ENCODE measurements around the gene TMEM181. TPM values are rescaled to one million over a fixed set of nuclear protein-coding genes. Genes with fewer than 3 reads are reported as not detected.
"Not testable (repeated sequence)": the region's sequence is repeated elsewhere in the genome, so short reads cannot be mapped to it uniquely, and the experiment has no call there.

The TMEM181 gene
- total and polyA plus RNA-seq, 4 donors: 6.4 to 15.6 (median 12.6) TPM

- TF ChIP-seq, protein P1, sequence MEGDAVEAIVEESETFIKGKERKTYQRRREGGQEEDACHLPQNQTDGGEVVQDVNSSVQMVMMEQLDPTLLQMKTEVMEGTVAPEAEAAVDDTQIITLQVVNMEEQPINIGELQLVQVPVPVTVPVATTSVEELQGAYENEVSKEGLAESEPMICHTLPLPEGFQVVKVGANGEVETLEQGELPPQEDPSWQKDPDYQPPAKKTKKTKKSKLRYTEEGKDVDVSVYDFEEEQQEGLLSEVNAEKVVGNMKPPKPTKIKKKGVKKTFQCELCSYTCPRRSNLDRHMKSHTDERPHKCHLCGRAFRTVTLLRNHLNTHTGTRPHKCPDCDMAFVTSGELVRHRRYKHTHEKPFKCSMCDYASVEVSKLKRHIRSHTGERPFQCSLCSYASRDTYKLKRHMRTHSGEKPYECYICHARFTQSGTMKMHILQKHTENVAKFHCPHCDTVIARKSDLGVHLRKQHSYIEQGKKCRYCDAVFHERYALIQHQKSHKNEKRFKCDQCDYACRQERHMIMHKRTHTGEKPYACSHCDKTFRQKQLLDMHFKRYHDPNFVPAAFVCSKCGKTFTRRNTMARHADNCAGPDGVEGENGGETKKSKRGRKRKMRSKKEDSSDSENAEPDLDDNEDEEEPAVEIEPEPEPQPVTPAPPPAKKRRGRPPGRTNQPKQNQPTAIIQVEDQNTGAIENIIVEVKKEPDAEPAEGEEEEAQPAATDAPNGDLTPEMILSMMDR (IDR thresholded peaks at IDR 0.05; ENCODE audit: low read depth, low read length, missing input control): no peak
- no peak for TF ChIP-seq SP1 (IDR thresholded peaks at IDR 0.05)
- no peak for TF ChIP-seq HNF4A (conservative IDR thresholded peaks at IDR 0.05)
- TF ChIP-seq FOXA1 (IDR thresholded peaks at IDR 0.05): no peak
- no peak for TF ChIP-seq JUND (IDR thresholded peaks at IDR 0.05)
- TF ChIP-seq NR2F2 (IDR thresholded peaks at IDR 0.05): no peak
- TF ChIP-seq EGR1 (IDR thresholded peaks at IDR 0.05; ENCODE audit: low read depth in 2 of 2): no peak
- no peak for TF ChIP-seq TAF1 (conservative IDR thresholded peaks at IDR 0.05)
- TF ChIP-seq HNF4G (IDR thresholded peaks at IDR 0.05): no peak
- TF ChIP-seq MAX (IDR thresholded peaks at IDR 0.05): no peak
- TF ChIP-seq FOXA2 (IDR thresholded peaks at IDR 0.05): no peak
- TF ChIP-seq, protein P2, sequence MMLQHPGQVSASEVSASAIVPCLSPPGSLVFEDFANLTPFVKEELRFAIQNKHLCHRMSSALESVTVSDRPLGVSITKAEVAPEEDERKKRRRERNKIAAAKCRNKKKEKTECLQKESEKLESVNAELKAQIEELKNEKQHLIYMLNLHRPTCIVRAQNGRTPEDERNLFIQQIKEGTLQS (IDR thresholded peaks at IDR 0.05): no peak
- no peak for TF ChIP-seq GABPA (IDR thresholded peaks at IDR 0.05 in 1 of 2, conservative IDR thresholded peaks at IDR 0.05 in 1 of 2)
- TF ChIP-seq, protein P3, sequence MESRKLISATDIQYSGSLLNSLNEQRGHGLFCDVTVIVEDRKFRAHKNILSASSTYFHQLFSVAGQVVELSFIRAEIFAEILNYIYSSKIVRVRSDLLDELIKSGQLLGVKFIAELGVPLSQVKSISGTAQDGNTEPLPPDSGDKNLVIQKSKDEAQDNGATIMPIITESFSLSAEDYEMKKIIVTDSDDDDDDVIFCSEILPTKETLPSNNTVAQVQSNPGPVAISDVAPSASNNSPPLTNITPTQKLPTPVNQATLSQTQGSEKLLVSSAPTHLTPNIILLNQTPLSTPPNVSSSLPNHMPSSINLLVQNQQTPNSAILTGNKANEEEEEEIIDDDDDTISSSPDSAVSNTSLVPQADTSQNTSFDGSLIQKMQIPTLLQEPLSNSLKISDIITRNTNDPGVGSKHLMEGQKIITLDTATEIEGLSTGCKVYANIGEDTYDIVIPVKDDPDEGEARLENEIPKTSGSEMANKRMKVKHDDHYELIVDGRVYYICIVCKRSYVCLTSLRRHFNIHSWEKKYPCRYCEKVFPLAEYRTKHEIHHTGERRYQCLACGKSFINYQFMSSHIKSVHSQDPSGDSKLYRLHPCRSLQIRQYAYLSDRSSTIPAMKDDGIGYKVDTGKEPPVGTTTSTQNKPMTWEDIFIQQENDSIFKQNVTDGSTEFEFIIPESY (IDR thresholded peaks at IDR 0.05): no peak
- TF ChIP-seq, protein P4, sequence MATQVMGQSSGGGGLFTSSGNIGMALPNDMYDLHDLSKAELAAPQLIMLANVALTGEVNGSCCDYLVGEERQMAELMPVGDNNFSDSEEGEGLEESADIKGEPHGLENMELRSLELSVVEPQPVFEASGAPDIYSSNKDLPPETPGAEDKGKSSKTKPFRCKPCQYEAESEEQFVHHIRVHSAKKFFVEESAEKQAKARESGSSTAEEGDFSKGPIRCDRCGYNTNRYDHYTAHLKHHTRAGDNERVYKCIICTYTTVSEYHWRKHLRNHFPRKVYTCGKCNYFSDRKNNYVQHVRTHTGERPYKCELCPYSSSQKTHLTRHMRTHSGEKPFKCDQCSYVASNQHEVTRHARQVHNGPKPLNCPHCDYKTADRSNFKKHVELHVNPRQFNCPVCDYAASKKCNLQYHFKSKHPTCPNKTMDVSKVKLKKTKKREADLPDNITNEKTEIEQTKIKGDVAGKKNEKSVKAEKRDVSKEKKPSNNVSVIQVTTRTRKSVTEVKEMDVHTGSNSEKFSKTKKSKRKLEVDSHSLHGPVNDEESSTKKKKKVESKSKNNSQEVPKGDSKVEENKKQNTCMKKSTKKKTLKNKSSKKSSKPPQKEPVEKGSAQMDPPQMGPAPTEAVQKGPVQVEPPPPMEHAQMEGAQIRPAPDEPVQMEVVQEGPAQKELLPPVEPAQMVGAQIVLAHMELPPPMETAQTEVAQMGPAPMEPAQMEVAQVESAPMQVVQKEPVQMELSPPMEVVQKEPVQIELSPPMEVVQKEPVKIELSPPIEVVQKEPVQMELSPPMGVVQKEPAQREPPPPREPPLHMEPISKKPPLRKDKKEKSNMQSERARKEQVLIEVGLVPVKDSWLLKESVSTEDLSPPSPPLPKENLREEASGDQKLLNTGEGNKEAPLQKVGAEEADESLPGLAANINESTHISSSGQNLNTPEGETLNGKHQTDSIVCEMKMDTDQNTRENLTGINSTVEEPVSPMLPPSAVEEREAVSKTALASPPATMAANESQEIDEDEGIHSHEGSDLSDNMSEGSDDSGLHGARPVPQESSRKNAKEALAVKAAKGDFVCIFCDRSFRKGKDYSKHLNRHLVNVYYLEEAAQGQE (IDR thresholded peaks at IDR 0.05): no peak
- peaks cover 0 to 4% (median under 1%) of the 10 kb centered on the region in 4 donors for H3K27me3 ChIP-seq (ENCODE audit: control insufficient read depth in 4 of 4, insufficient read depth in 4 of 4, low read length in 3 of 4)
- no peaks in the 10 kb centered on the region for H3K4me1 ChIP-seq (ENCODE audit: control insufficient read depth in 4 of 4, insufficient read depth in 4 of 4, low read length in 3 of 4)
- no peaks in the 10 kb centered on the region for H3K36me3 ChIP-seq (ENCODE audit: control insufficient read depth in 4 of 4, insufficient read depth in 3 of 4, low read depth in 1 of 4, low read length in 3 of 4)
- no peak overlapping the region for H3K27ac ChIP-seq (ENCODE audit: low read depth in 1 of 2, low read length in 2 of 2)
- WGBS: 92% methylated on average over 15 of the region's 15 CpGs
- no peak for DNase-seq (ENCODE audit: low spot score)
- no peak overlapping the region for H3K9ac ChIP-seq (ENCODE audit: low read depth in 1 of 2, low read length in 2 of 2)
- no peak overlapping the region for H3K4me3 ChIP-seq (ENCODE audit: low read depth in 1 of 3, low read length in 3 of 3)
- no peaks in the 10 kb centered on the region for H3K9me3 ChIP-seq (ENCODE audit: control insufficient read depth in 4 of 4, low read length in 3 of 4)
Measured at GRCh38 chr6:158524311-158524710, 35.6 kb upstream of the TMEM181 start.

GRCh38 chr6:158527858-158528257 lies 32.0 kb upstream of the TMEM181 start:
- H3K4me3 ChIP-seq (ENCODE audit: low read depth in 1 of 3, low read length in 3 of 3); H3K9ac ChIP-seq (ENCODE audit: low read depth in 1 of 2, low read length in 2 of 2); H3K27me3 ChIP-seq (ENCODE audit: control insufficient read depth in 4 of 4, insufficient read depth in 4 of 4, low read length in 3 of 4); H3K27ac ChIP-seq (ENCODE audit: low read depth in 1 of 2, low read length in 2 of 2); DNase-seq (ENCODE audit: low spot score); H3K9me3 ChIP-seq (ENCODE audit: control insufficient read depth in 4 of 4, low read length in 3 of 4); H3K36me3 ChIP-seq (ENCODE audit: control insufficient read depth in 4 of 4, insufficient read depth in 3 of 4, low read depth in 1 of 4, low read length in 3 of 4); H3K4me1 ChIP-seq (ENCODE audit: control insufficient read depth in 4 of 4, insufficient read depth in 4 of 4, low read length in 3 of 4): not testable (repeated sequence)
- WGBS: 83% methylated on average over 1 of the region's 1 CpG

All from liver (tissue), 9 donors.